GM19372 (cell line): ENCODE measurements around the gene SLC25A12.
"Not testable (repeated sequence)": the region's sequence is repeated elsewhere in the genome, so short reads cannot be mapped to it uniquely, and the experiment has no call there.

Experiments used
- ATAC-seq: cut with Tn5 transposase; IDR thresholded peaks from one replicate; pipeline ENCODE4 v1.9.1; 2021; ENCODE audit warnings: mild to moderate bottlenecking, low read depth, moderate library complexity; ENCODE audit not compliant: unreplicated experiment

The SLC25A12 gene, protein sequence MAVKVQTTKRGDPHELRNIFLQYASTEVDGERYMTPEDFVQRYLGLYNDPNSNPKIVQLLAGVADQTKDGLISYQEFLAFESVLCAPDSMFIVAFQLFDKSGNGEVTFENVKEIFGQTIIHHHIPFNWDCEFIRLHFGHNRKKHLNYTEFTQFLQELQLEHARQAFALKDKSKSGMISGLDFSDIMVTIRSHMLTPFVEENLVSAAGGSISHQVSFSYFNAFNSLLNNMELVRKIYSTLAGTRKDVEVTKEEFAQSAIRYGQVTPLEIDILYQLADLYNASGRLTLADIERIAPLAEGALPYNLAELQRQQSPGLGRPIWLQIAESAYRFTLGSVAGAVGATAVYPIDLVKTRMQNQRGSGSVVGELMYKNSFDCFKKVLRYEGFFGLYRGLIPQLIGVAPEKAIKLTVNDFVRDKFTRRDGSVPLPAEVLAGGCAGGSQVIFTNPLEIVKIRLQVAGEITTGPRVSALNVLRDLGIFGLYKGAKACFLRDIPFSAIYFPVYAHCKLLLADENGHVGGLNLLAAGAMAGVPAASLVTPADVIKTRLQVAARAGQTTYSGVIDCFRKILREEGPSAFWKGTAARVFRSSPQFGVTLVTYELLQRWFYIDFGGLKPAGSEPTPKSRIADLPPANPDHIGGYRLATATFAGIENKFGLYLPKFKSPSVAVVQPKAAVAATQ

DNA sequence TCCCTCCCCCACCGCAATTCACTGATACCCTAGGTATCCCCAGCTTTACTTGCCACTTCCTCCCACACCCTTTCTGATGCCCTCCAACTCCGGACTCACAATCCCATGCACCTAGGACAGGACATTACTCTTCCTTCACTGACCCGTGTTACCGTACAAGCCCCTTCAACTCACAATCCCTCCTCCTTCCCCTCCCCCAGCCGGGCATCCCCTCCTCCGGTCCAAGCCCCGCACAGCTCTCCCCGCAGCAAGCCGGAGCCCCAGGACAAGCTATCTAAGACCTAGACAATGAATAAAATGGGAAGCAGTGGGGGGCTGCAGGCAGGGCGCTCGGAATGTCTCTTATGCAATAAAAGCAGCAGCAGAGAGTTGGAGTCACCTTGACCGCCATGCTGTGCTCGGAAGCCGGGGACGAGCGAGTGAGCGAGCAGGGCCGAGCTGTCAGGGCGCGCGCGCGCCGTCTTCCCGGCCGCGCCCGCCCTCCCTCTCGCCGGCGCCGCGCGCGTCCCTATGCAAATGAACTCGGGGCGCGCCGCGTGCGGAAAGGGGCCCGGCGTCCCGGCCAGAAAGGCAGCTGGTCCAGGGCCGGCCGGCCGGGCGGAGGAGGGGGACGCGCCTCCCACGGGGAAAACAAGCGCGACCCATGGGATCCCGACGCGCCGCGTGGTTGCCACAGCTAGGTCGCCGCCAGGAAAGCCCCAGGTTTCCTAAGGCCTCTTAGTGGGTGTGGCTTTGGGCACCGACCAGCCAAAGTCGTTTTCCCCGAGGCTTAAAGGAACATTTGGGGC is at the start of gene SLC25A12:
Gene SLC25A12 (minus strand): TSS at position 421 of the 788 bp plus-strand sequence. CDS start 30 bp downstream, at position 391.
- ATAC-seq, result peak; percentile 94

DNA sequence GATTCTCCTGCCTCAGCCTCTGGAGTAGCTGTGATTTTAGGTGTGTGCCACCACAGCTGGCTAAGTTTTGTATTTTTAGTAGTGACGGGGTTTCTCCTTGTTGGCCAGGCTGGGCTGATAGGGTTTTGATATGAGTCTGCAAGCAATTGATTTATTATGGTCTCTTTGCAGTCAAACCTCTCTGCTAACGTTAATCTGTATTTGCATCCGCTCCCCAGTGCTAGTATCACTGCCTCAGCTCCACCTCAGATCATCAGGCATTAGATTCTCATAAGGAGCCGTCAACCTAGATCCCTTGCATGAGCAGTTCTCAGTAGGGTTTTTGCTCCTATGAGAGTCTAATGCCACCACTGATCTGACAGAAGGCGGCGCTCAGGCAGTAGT is 47.3 kb upstream of the SLC25A12 start:
- ATAC-seq, result no peak

DNA sequence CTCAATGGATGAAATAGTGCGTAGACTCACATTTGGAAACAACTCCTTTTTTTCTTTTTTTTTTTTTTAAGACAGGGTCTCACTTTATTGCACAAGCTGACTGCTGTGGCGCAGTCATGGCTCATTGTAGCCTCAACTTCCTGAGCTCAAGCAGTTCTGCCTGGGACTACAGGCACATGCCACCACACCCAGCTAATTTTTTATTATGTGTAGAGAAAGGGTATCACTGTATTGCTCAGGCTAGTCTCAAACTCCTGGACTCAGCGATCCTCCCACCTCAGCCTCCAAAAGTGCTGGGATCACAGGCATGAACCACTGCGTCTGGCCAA is 45.7 kb upstream of the SLC25A12 start:
- ATAC-seq, result no peak

DNA sequence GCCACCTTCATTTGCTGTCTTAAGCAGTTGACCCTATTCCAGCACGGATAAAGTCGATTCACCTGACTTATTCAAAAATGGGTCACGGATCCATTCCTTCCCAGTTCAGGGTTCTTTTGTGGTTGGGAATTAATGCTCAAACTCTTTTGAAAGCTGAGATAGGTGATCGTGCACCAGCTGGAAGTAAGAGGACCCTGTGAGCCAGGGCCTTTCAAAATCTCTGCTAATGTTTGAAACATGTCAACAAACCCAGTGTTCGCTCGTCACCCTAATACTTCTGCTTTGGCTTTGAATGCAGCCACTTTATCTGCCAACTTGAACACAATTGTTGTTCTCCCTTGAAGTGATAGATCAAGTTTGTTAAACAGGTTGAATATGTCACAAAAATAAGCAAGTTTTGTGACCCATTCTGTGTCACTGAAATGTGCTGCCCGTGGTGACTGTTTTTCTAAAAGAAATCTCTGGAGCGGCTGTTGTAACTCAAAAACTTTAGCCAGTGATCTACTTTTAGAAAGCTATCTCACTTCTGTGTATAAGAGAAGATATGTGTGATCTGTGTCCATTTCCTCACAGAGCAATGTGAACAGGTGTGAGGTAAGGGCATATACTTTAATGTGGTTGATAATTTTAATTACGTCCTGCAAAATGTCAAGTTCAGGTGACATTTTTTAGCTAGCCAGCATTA is 45.2 kb upstream of the SLC25A12 start:
- ATAC-seq, result no peak

GRCh38 chr2:171930385-171930784 is 36.3 kb upstream of the SLC25A12 start:
- no peak for ATAC-seq

DNA sequence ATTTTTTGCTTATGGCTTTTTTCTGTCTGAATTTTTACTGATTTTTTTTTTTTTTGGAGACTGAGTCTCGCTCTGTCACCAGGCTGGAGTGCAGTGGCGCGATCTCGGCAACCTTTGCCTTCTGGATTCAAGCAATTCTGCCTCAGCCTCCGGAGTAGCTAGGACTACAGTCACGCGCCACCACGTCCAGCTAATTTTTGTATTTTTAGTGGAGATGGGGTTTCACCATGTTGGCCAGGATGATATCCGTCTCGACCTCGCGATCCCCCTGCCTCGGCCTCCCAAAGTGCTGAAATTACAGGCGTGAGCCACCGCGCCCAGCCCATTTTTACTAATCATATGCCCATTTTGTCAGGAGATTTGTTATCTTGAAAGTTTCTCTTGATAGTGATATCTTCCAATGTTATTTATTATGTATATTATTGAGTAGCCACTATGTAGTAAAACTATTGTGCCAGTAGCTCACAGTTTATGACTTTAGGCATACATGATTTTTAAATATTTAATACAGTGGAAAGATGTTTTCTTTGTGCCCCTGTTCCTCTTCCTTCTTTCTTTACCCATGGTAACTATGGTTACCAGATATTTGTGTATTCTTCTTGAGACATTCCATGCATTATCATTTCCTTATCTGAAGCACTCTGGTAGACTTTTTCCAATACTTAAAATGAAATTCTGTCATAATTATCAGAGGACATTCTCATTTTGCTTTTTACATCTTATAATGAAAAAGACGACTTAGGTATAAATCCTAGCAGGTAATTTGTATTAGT is 30.3 kb upstream of the SLC25A12 start:
- no peak for ATAC-seq

DNA sequence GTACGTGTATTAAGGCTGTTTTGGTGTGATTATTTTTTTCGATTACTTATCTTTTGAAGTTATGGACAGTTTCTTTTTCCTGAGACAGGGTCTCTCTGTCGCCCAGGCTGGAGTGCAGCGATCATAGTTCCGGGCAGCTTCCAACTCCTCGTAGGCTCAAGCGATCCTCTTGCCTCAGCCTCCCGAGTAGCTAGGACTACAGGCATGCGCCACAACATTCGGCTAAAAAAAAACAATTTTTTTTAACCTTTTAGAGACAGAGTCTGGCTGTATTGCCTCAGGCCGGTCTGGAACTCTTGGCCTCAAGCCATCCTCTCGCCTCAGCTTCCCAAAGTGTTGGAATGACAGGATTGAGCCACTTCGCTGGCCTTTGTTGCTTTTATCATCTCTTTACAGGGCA is 29.2 kb upstream of the SLC25A12 start:
- ATAC-seq, result no peak

DNA sequence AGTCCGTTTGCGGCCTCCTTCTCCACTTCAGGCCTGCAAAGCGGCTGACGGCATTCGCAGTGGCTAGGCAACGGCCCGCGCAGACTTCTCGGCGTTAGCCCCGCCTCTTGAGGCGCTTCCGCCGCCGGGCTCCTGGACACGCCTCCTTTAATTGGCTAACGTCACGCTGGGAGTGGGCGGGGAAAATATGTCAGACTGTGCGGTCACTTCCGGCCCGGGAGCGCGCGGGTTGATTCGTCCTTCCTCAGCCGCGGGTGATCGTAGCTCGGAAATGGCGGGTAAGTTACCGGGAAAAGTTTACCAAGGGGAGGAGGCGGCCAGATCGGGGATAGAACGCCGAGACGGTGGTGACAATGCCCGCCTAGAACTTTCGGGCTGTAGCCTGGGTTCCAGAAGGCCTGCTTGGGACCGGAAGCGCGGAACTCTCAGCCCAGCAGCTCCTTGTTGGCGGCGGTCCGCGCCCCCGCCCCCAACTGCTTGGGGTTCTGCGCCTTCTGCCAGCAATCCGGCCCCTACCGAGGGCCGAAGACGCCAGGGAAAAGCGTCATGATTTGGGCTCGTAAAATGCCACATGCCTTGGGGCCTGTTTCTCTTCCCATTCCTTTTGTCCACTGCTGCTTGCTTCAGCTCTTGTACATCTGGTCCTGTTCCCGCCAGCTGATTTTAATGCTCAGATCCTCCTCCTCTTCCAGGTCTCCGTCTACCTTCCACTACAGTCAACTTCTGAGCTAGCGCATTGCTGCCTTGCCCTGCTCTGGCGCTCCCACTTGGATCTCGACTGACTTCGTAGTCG is 28.4 kb upstream of the SLC25A12 start, which contains the start of gene HAT1:
Gene HAT1 (plus strand): TSS at position 232 of the 793 bp plus-strand sequence. CDS start 40 bp downstream, at position 272.
- ATAC-seq, result peak; percentile 97

DNA sequence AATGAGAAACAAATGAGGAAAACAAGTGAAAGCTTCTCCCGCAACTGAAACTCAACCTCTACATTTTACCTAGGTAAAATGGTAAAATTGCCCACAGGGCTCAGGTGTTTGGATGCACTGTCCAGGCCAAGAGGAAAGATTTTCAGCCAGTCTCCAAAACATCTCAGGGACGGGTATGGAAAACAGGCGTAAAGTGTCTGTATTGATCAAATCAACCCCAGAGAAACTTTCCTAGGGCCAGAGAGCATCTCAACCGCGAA is 27.9 kb upstream of the SLC25A12 start:
- ATAC-seq, result no peak

DNA sequence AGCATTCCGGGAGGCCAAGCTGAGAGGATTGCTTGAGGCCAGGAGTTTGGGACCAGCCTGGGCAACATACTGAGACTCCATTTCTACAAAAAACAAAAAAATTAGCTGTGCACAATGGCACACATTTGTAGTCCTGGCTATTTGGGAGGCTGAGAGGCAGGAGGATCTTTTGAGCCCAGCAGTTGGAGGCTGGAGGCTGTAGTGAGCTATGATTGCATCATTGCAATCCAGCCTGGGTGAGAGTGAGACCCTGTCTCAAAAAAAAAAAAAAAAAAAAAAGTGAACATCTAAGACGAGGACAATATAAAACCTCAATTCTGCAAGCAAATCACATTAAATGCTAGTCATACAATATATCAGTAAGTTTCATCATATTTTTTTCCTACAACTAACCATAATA is 25.4 kb upstream of the SLC25A12 start:
- no peak for ATAC-seq

DNA sequence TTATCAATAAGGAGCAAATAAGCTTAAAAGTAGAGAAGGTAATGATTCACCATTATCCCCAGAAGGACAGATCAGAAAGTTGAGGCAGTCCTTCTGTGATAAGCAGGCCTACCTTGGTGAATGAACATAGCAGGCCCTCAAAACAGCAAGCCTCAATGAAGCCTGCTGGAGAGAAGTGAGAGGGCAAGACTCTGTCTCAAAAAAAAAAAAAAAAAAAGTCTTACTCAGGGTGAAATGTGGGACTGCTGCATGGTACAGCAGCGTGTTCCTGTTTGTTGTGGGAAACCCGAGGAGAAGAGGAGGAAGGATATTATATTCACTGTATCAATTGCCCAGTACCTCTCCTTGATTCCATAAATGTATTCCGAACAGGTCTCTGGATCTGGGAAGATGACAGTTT is 19.5 kb upstream of the SLC25A12 start:
- ATAC-seq, result no peak

GRCh38 chr2:171910494-171910893 is 16.4 kb upstream of the SLC25A12 start:
- no peak for ATAC-seq

DNA sequence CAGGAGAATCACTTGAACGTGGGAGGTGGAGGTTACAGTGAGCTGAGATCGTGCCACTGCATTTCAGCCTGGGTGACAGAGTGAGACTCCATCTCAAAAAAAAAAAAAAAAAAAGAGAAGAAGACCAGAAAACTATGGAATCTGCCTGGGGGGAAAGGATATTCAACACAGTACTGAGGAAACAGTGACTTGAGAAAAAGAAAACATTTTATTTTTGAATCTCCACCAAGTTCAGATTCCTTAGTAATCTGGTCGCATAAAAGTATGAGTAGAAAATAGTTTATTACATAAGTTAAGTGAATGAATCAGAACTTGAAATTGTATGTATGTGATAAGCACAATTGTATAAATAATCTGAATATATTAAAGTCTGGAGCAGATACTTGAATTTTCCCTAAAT is 15.2 kb upstream of the SLC25A12 start:
- no peak for ATAC-seq

GRCh38 chr2:171908235-171908634 is 14.2 kb upstream of the SLC25A12 start:
- no peak for ATAC-seq

- ATAC-seq, result no peak
Observed at GRCh38 chr2:171902840-171903420, 8.9 kb upstream of the SLC25A12 start.

GRCh38 chr2:171899623-171900282 is 5.7 kb upstream of the SLC25A12 start:
- ATAC-seq, result not testable (repeated sequence)

- no peak for ATAC-seq
Observed at GRCh38 chr2:171895786-171896185, 1.7 kb upstream of the SLC25A12 start.

- no peak for ATAC-seq
Observed at GRCh38 chr2:171894612-171894947, 536 bp upstream of the SLC25A12 start.
